HepG2 (cell line): Measurements from ENCODE around the gene PLEKHN1. TPM values are rescaled to one million over a fixed set of nuclear protein-coding genes. Genes with fewer than 3 reads are reported as not detected.

Source experiments
- BORCS8-MEF2B ChIP-seq: sonication (generic); formaldehyde crosslinking; IDR thresholded peaks from 2 replicates; pipeline ENCODE4 v1.8.0; 2022; ENCODE audit warnings: mild to moderate bottlenecking, missing genetic modification reagents
- BRCA1 ChIP-seq: sonication (generic); formaldehyde crosslinking; IDR thresholded peaks from 2 replicates; pipeline ENCODE4 v1.4.0; 2020; ENCODE audit warnings: missing genetic modification reagents
- CREB1 ChIP-seq, 2 experiments: fragments of 450-650 bp in 1 of 2; IDR thresholded peaks; 2 replicates each; pipeline ENCODE4 v1.6.1; 2016 to 2017; ENCODE audit warnings: control low read depth in 1 of 2, mild to moderate bottlenecking in 1 of 2, missing compliant biosample characterization in 1 of 2, missing genetic modification characterization in 1 of 2
- ERF ChIP-seq: IDR thresholded peaks from 2 replicates; pipeline ENCODE4 v1.6.1; 2018; ENCODE audit warnings: missing biosample characterization, missing genetic modification reagents
- GABPB1 ChIP-seq: IDR thresholded peaks from 2 replicates; pipeline ENCODE4 v1.6.1; 2016; ENCODE audit warnings: mild to moderate bottlenecking, missing genetic modification reagents, moderate library complexity, missing compliant biosample characterization
- KLF9 ChIP-seq: IDR thresholded peaks from 2 replicates; pipeline ENCODE4 v1.6.1; 2016; ENCODE audit warnings: low read depth
- KMT2B ChIP-seq: IDR thresholded peaks from 2 replicates; pipeline ENCODE4 v1.6.1; 2016; ENCODE audit warnings: missing genetic modification reagents, missing compliant biosample characterization
- LCORL ChIP-seq, 2 experiments: fragments of 450-650 bp in 1 of 2; sonication (generic) in 1 of 2; formaldehyde crosslinking in 1 of 2; IDR thresholded peaks; 2 replicates each; pipeline versions ENCODE4 v1.5.0 to v1.6.1; 2017 to 2020; ENCODE audit warnings: antibody characterized with exemption in 1 of 2, missing genetic modification reagents in 1 of 2
- NFAT5 ChIP-seq: sonication (generic); formaldehyde crosslinking; IDR thresholded peaks from 2 replicates; pipeline ENCODE4 v1.4.0; 2020; ENCODE audit warnings: missing genetic modification reagents
- PAX8 ChIP-seq: sonication (generic); formaldehyde crosslinking; IDR thresholded peaks from 2 replicates; pipeline ENCODE4 v1.8.0; 2022; ENCODE audit warnings: mild to moderate bottlenecking, missing genetic modification reagents, borderline replicate concordance
- SIX1 ChIP-seq: sonication (generic); formaldehyde crosslinking; IDR thresholded peaks from 2 replicates; pipeline ENCODE4 v1.4.0; 2020; ENCODE audit warnings: missing genetic modification reagents, borderline replicate concordance
- TSC22D2 ChIP-seq: sonication (generic); formaldehyde crosslinking; IDR thresholded peaks from 2 replicates; pipeline ENCODE4 v1.5.1; 2020; ENCODE audit warnings: missing genetic modification reagents, mild to moderate bottlenecking, borderline replicate concordance
- ZNF3 ChIP-seq: IDR thresholded peaks from 2 replicates; pipeline ENCODE4 v1.7.0; 2017; ENCODE audit warnings: inconsistent platforms
- ZNF329 ChIP-seq: sonication (generic); formaldehyde crosslinking; IDR thresholded peaks from 2 replicates; pipeline ENCODE4 v1.9.0; 2021; ENCODE audit warnings: low read depth, mild to moderate bottlenecking, missing genetic modification reagents
- ZNF431 ChIP-seq: sonication (generic); formaldehyde crosslinking; IDR thresholded peaks from 2 replicates; pipeline ENCODE4 v1.9.0; 2022; ENCODE audit warnings: missing genetic modification reagents, low read depth, mild to moderate bottlenecking, borderline replicate concordance
- ZNF510 ChIP-seq: sonication (generic); formaldehyde crosslinking; IDR thresholded peaks from 2 replicates; pipeline ENCODE4 v1.4.0; 2020; ENCODE audit warnings: low read depth, mild to moderate bottlenecking, missing genetic modification reagents
- ZSCAN5A ChIP-seq: sonication (generic); formaldehyde crosslinking; IDR thresholded peaks from 2 replicates; pipeline ENCODE4 v1.8.0; 2022; ENCODE audit warnings: mild to moderate bottlenecking, missing genetic modification reagents, borderline replicate concordance
- polyA plus RNA-seq, 8 experiments: library from polyadenylated mRNA; depleted of rRNA in 3 of 8; stranded (reverse) in 7 of 8; unstranded in 1 of 8; fragments of >200 nt; fragmentation: Illumina TruSeq in 4 of 8; extraction: Trizol in 4 of 8; gene quantifications; 2 replicates each; pipeline versions ENCODE4 v1.2.1 to v1.2.3, GENCODE V29; 2011 to 2016; ENCODE audit warnings: low read depth in 4 of 8, missing spikeins in 1 of 8, mixed read lengths in 1 of 8; ENCODE audit not compliant: insufficient read depth in 1 of 8
- total RNA-seq, 5 experiments: library from RNA; depleted of rRNA; stranded (reverse); fragments of >200 nt; fragmentation: Illumina TruSeq; extraction: Trizol; gene quantifications; 2 replicates each; pipeline ENCODE4 v1.2.3, GENCODE V29; 2016; ENCODE audit warnings: low read depth in 1 of 5
- TF ChIP-seq, protein P1 (sequence below): IDR thresholded peaks from 2 replicates; pipeline ENCODE4 v1.6.1; 2016; ENCODE audit warnings: low read depth, missing genetic modification reagents, missing compliant biosample characterization

The PLEKHN1 gene
- total and polyA plus RNA-seq, 2 of the 13 experiments (the other 11 are each of a cell fraction or from before 2014, with no cell fraction given): 0.42 to 0.58 TPM

DNA sequence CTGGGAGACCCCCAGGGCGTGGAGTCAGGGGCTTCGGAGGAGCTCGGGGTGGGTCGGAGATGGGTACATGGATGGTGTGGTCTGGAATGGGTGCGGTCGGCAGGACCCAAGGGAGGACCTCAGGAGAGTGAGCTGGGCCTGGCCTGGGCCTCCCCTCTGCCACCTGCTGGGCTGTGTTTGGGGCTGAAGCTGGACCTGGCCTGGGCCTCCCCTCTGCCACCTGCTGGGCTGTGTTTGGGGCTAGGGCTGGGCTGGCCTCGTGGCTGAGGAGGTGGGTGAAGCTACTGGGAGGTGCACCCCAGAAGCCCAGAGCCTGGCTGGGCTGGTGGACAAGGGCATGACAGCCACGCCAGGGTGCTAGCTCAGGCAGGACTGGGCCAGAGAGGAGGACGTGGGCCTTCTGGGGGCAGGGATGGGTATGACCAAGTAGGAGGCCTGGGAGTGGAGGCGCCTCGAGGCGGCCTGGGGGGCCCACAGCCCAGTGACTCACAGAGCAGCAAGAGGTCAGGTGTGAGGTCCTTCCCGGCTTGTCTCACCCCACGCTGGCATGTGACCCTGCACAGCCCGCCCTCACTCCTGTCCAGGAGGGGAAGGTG is 28.1 kb upstream of the PLEKHN1 start (continued):
- TF ChIP-seq, protein P1, sequence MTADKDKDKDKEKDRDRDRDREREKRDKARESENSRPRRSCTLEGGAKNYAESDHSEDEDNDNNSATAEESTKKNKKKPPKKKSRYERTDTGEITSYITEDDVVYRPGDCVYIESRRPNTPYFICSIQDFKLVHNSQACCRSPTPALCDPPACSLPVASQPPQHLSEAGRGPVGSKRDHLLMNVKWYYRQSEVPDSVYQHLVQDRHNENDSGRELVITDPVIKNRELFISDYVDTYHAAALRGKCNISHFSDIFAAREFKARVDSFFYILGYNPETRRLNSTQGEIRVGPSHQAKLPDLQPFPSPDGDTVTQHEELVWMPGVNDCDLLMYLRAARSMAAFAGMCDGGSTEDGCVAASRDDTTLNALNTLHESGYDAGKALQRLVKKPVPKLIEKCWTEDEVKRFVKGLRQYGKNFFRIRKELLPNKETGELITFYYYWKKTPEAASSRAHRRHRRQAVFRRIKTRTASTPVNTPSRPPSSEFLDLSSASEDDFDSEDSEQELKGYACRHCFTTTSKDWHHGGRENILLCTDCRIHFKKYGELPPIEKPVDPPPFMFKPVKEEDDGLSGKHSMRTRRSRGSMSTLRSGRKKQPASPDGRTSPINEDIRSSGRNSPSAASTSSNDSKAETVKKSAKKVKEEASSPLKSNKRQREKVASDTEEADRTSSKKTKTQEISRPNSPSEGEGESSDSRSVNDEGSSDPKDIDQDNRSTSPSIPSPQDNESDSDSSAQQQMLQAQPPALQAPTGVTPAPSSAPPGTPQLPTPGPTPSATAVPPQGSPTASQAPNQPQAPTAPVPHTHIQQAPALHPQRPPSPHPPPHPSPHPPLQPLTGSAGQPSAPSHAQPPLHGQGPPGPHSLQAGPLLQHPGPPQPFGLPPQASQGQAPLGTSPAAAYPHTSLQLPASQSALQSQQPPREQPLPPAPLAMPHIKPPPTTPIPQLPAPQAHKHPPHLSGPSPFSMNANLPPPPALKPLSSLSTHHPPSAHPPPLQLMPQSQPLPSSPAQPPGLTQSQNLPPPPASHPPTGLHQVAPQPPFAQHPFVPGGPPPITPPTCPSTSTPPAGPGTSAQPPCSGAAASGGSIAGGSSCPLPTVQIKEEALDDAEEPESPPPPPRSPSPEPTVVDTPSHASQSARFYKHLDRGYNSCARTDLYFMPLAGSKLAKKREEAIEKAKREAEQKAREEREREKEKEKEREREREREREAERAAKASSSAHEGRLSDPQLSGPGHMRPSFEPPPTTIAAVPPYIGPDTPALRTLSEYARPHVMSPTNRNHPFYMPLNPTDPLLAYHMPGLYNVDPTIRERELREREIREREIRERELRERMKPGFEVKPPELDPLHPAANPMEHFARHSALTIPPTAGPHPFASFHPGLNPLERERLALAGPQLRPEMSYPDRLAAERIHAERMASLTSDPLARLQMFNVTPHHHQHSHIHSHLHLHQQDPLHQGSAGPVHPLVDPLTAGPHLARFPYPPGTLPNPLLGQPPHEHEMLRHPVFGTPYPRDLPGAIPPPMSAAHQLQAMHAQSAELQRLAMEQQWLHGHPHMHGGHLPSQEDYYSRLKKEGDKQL (CRISPR knock-in tag): no peak
- TF ChIP-seq KLF9 (CRISPR knock-in tag) (no peak), PAX8 (CRISPR knock-in tag) (no peak), ZNF510 (CRISPR knock-in tag) (no peak), SIX1 (no peak), ZSCAN5A (CRISPR knock-in tag) (no peak), BRCA1 (CRISPR knock-in tag) (no peak), LCORL (IDR thresholded peaks at IDR 0.05) (no peak), LCORL (CRISPR knock-in tag; IDR thresholded peaks at IDR 0.05) (peak; percentile 65), ZNF329 (CRISPR knock-in tag) (no peak), ZNF3 (CRISPR knock-in tag) (no peak), ZNF431 (CRISPR knock-in tag) (no peak), ERF (no peak), GABPB1 (CRISPR knock-in tag) (0 out of 2 replicates have a peak, but pooled peaks have one; percentile 23), CREB1 (IDR thresholded peaks at IDR 0.05) (no peak), CREB1 (CRISPR knock-in tag; IDR thresholded peaks at IDR 0.05) (no peak), KMT2B (CRISPR knock-in tag) (no peak), BORCS8-MEF2B (CRISPR knock-in tag) (0 out of 2 replicates have a peak, but pooled peaks have one; percentile 31), NFAT5 (no peak), TSC22D2 (CRISPR knock-in tag) (no peak)
